SK-N-SH (cell line): ENCODE data around the gene NARS2. TPM values are rescaled to one million over a fixed set of nuclear protein-coding genes. Genes with fewer than 3 reads are reported as not detected.
A peak's percentile ranks its signal among the peaks of the same experiment; 100 is the strongest.

Experiments
- CTCF ChIA-PET: fragments of 300-600, 350-600 bp; formaldehyde crosslinking; extraction: SDS; loops from one replicate; lab custom pipeline; 2021; lab: Yijun Ruan, JAX
- POLR2A ChIA-PET: fragments of 350-600 bp; sonication (Branson Sonifier 250); formaldehyde crosslinking; extraction: SDS; loops from one replicate; lab custom pipeline; 2020; ENCODE audit warnings: antibody characterized with exemption, inconsistent platforms; lab: Yijun Ruan, JAX
- DNase-seq: peaks from one replicate; pipeline ENCODE4 v3.0.0; 2012
- H2AFZ ChIP-seq: fragments of 200-600 bp; sonication (generic); 2 replicates; pipeline ENCODE4 v1.8.1; 2016; ENCODE audit warnings: antibody characterized with exemption, mild to moderate bottlenecking, low read depth
- H3F3A ChIP-seq: fragments of 200-600 bp; sonication (generic); replicated peaks from 2 replicates; pipeline ENCODE3; 2016; ENCODE audit warnings: antibody characterized with exemption, mild to moderate bottlenecking; ENCODE audit not compliant: insufficient read depth
- H3K27ac ChIP-seq, 2 experiments: fragments of 200-500 bp in 1 of 2; fragments of 200-600 bp in 1 of 2; sonication (Bioruptor generic) in 1 of 2; sonication (generic), shearing (Covaris generic) in 1 of 2; 2 replicates each; pipeline versions ENCODE4 v1.5.1 to v1.6.1; 2014 to 2016; ENCODE audit warnings: low read depth in 2 of 2, inconsistent platforms in 1 of 2, low read length in 1 of 2, mild to moderate bottlenecking in 1 of 2, mixed read lengths in 1 of 2
- H3K27me3 ChIP-seq: fragments of 200-600 bp; sonication (generic), shearing (Covaris generic); 2 replicates; pipeline ENCODE4 v1.6.1; 2016; ENCODE audit warnings: mixed run types; ENCODE audit not compliant: insufficient read depth
- H3K36me3 ChIP-seq, 2 experiments: fragments of 200-500 bp in 1 of 2; fragments of 200-600 bp in 1 of 2; sonication (Bioruptor generic) in 1 of 2; sonication (generic) in 1 of 2; replicated peaks in 1 of 2; 2 replicates each; pipeline versions ENCODE3 to v1.5.1; 2014 to 2016; ENCODE audit warnings: low read length in 1 of 2, mild to moderate bottlenecking in 1 of 2; ENCODE audit not compliant: insufficient read depth in 2 of 2, control insufficient read depth in 1 of 2
- H3K4me1 ChIP-seq, 2 experiments: fragments of 200-500 bp in 1 of 2; fragments of 200-600 bp in 1 of 2; sonication (Bioruptor generic) in 1 of 2; sonication (generic), shearing (Covaris generic) in 1 of 2; 2 replicates each; pipeline versions ENCODE4 v1.5.1 to v1.6.1; 2014 to 2016; ENCODE audit warnings: low read depth in 1 of 2, low read length in 1 of 2, mixed run types in 1 of 2; ENCODE audit not compliant: insufficient read depth in 2 of 2, control insufficient read depth in 1 of 2
- H3K4me2 ChIP-seq: fragments of 200-600 bp; sonication (generic), shearing (Covaris generic); 2 replicates; pipeline ENCODE4 v1.6.1; 2017; ENCODE audit warnings: mixed run types
- H3K4me3 ChIP-seq, 2 experiments: fragments of 200-500 bp in 1 of 2; fragments of 200-600 bp in 1 of 2; sonication (Bioruptor generic) in 1 of 2; sonication (generic), shearing (Covaris generic) in 1 of 2; 2 replicates each; pipeline versions ENCODE4 v1.5.1 to v1.8.1; 2014 to 2016; ENCODE audit warnings: low read depth in 2 of 2, inconsistent platforms in 1 of 2, low read length in 1 of 2, mild to moderate bottlenecking in 1 of 2, mixed read lengths in 1 of 2, moderate library complexity in 1 of 2
- H3K79me2 ChIP-seq: fragments of 200-600 bp; sonication (generic); 2 replicates; pipeline ENCODE4 v1.8.1; 2017; ENCODE audit warnings: mild to moderate bottlenecking; ENCODE audit not compliant: insufficient read depth
- H3K9ac ChIP-seq: fragments of 200-600 bp; sonication (generic); 2 replicates; pipeline ENCODE4 v1.6.1; 2017; ENCODE audit warnings: mixed run types
- H3K9me2 ChIP-seq: fragments of 200-600 bp; sonication (generic); 2 replicates; pipeline ENCODE4 v1.6.1; 2017; ENCODE audit warnings: mixed run types
- H3K9me3 ChIP-seq: fragments of 200-600 bp; sonication (generic); 2 replicates; pipeline ENCODE4 v1.6.1; 2017; ENCODE audit warnings: mixed run types, mild to moderate bottlenecking, moderate library complexity
- H4K20me1 ChIP-seq: fragments of 200-600 bp; sonication (generic); 2 replicates; pipeline ENCODE4 v1.6.1; 2017; ENCODE audit warnings: mild to moderate bottlenecking, mixed run types; ENCODE audit not compliant: insufficient read depth
- CHD2 ChIP-seq: fragments of 150-350 bp; IDR thresholded peaks from 2 replicates; pipeline ENCODE4 v1.6.1; 2018; ENCODE audit warnings: low read length; ENCODE audit not compliant: partially characterized antibody
- EP300 ChIP-seq, 2 experiments: IDR thresholded peaks; 2 replicates each; pipeline versions ENCODE4 v1.4.0 to v1.6.1; 2012; ENCODE audit warnings: borderline replicate concordance in 1 of 2, low read depth in 1 of 2, low read length in 1 of 2
- EZH2phosphoT487 ChIP-seq: fragments of 200-600 bp; sonication (generic); IDR thresholded peaks from 2 replicates; pipeline ENCODE4 v1.6.1; 2017; ENCODE audit warnings: low read depth, mixed run types, mild to moderate bottlenecking, antibody characterized with exemption, moderate library complexity, borderline replicate concordance
- FOXJ3 ChIP-seq: sonication (generic); formaldehyde crosslinking; IDR thresholded peaks from 2 replicates; pipeline ENCODE4 v1.5.1; 2020; ENCODE audit warnings: mild to moderate bottlenecking, missing genetic modification reagents
- FOXM1 ChIP-seq: IDR thresholded peaks from 2 replicates; pipeline ENCODE4 v1.4.0; 2012; ENCODE audit warnings: low read depth, mild to moderate bottlenecking
- GATA2 ChIP-seq: sonication (generic); formaldehyde crosslinking; IDR thresholded peaks from 2 replicates; pipeline ENCODE4 v1.5.0; 2020; ENCODE audit warnings: mild to moderate bottlenecking, missing genetic modification reagents
- JUND ChIP-seq: IDR thresholded peaks from 2 replicates; pipeline ENCODE4 v1.4.0; 2012
- MXI1 ChIP-seq: IDR thresholded peaks from 2 replicates; pipeline ENCODE4 v1.6.1; 2012; ENCODE audit warnings: mild to moderate bottlenecking, low read depth, low read length, improper control_type of control experiment
- RAD21 ChIP-seq: IDR thresholded peaks from 2 replicates; pipeline ENCODE4 v1.6.1; 2012; ENCODE audit warnings: mild to moderate bottlenecking, low read length
- RCOR1 ChIP-seq: fragments of 150-350 bp; IDR thresholded peaks from 2 replicates; pipeline ENCODE4 v1.6.1; 2017; ENCODE audit warnings: antibody characterized with exemption, low read length
- RFX5 ChIP-seq: IDR thresholded peaks from 2 replicates; pipeline ENCODE4 v1.6.1; 2012; ENCODE audit warnings: mild to moderate bottlenecking, improper control_type of control experiment, low read length
- RXRA ChIP-seq: IDR thresholded peaks from 2 replicates; pipeline ENCODE4 v1.4.0; 2012; ENCODE audit warnings: low read depth, mild to moderate bottlenecking, borderline replicate concordance
- SMC3 ChIP-seq: IDR thresholded peaks from 2 replicates; pipeline ENCODE4 v1.6.1; 2012; ENCODE audit warnings: low read depth, low read length, improper control_type of control experiment
- TAF1 ChIP-seq: IDR thresholded peaks from 2 replicates; pipeline ENCODE4 v1.6.1; 2012; ENCODE audit warnings: low read depth, mild to moderate bottlenecking, low read length, moderate library complexity, borderline replicate concordance
- TCF12 ChIP-seq: IDR thresholded peaks from 2 replicates; pipeline ENCODE4 v1.4.0; 2012
- TEAD4 ChIP-seq: IDR thresholded peaks from 2 replicates; pipeline ENCODE4 v1.4.0; 2012; ENCODE audit warnings: mild to moderate bottlenecking, borderline replicate concordance; ENCODE audit not compliant: insufficient read depth
- WGBS: methylation state at CpG from one replicate; pipeline ENCODE4 v1.1.6; 2017; ENCODE audit warnings: low lambda C conversion rate; 5-methylcytosine and 5-hydroxymethylcytosine counted together
- polyA plus RNA-seq, 3 experiments: library from polyadenylated mRNA; depleted of rRNA; stranded (reverse); fragments of >200 nt; gene quantifications; 2 replicates each; pipeline ENCODE4 v1.2.3, GENCODE V29; 2012
- TF ChIP-seq, protein P1 (sequence below): IDR thresholded peaks from 2 replicates; pipeline ENCODE4 v1.6.1; 2012; ENCODE audit warnings: mild to moderate bottlenecking, low read depth, low read length, moderate library complexity
- TF ChIP-seq, protein P2 (sequence below): fragments of 200-600 bp; sonication (generic); IDR thresholded peaks from 2 replicates; pipeline ENCODE4 v1.6.1; 2017; ENCODE audit warnings: antibody characterized with exemption, mild to moderate bottlenecking, moderate library complexity
- TF ChIP-seq, protein P3 (sequence below): IDR thresholded peaks from 2 replicates; pipeline ENCODE4; 2012
- TF ChIP-seq, protein P4 (sequence below): IDR thresholded peaks from 2 replicates; pipeline ENCODE4 v1.4.0; 2012; ENCODE audit warnings: low read depth

Gene NARS2
- polyA plus RNA-seq, 1 of the 3 experiments (the other 2 are of a cell fraction) = 8.9 TPM

DNA sequence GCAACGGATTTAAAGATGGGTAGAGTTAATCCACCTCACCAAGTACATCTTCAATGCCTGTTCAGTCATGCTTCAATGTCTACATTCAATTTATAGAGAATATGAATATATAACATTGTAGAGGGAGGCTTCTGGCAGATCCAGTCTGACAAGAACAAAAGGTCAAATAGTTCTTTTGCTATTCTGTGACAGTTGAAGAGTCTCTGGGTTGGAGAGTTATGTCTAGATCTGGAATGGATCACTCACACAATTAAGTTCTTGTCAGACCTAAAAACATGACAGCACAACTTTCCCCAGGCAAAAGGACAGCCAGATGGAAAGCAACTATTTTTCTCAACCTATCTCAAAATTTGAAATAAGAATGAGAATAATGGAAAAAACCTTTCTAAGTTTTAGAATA lies 141.7 kb downstream of the NARS2 start:
- Histone ChIP-seq H3K9me3 (no peaks in the 10 kb centered on the region), H3K9ac (no peak overlapping the region), H3K27me3 (no peaks in the 10 kb centered on the region), H4K20me1 (no peaks in the 10 kb centered on the region), H3K27ac (peak overlapping the region; percentile 6 to 93; a peak in 3 of 4 replicates), H3K4me3 (no peak overlapping the region), H2AFZ (no peak overlapping the region), H3K9me2 (no peaks in the 10 kb centered on the region), H3K4me2 (no peak overlapping the region), H3F3A (no peaks in the 10 kb centered on the region), H3K79me2 (no peaks in the 10 kb centered on the region), H3K36me3 (peaks cover 0 to 6% of the 10 kb centered on the region in 2 experiments), H3K4me1 (peaks cover 4 to 29% of the 10 kb centered on the region in 2 experiments; a peak in 2 of 4 replicates)
- peak; percentile 30 for DNase-seq
- CTCF ChIA-PET = interaction anchor here (0.6 to 6.3 kb wide), 5 partner anchors 15 to 136 kb away, joined by 3 to 39 read pairs (median 12); partner anchors contain the start of gene GAB2
- WGBS = 76% methylated on average over 1 of the region's 1 CpG
- POLR2A ChIA-PET = interaction anchor here (1.8 to 2.0 kb wide), 2 partner anchors 12 kb away, joined by 4 to 5 read pairs; no protein-coding TSS in a partner anchor
- TF ChIP-seq MXI1 = peak; percentile 58; the same call in 1 of the 2 replicates
- TF ChIP-seq FOXM1 = no peak
- peak; percentile 33 for TF ChIP-seq RAD21
- TF ChIP-seq SMC3 = peak; percentile 7; the same call in 1 of the 2 replicates
- peak in 1 of 2 experiments; percentile 97; a peak in 2 of 4 replicates for TF ChIP-seq EP300 (IDR thresholded peaks at IDR 0.05; ENCODE audit: borderline replicate concordance in 1 of 2, low read depth in 1 of 2, low read length in 1 of 2)
- TF ChIP-seq, protein P1, sequence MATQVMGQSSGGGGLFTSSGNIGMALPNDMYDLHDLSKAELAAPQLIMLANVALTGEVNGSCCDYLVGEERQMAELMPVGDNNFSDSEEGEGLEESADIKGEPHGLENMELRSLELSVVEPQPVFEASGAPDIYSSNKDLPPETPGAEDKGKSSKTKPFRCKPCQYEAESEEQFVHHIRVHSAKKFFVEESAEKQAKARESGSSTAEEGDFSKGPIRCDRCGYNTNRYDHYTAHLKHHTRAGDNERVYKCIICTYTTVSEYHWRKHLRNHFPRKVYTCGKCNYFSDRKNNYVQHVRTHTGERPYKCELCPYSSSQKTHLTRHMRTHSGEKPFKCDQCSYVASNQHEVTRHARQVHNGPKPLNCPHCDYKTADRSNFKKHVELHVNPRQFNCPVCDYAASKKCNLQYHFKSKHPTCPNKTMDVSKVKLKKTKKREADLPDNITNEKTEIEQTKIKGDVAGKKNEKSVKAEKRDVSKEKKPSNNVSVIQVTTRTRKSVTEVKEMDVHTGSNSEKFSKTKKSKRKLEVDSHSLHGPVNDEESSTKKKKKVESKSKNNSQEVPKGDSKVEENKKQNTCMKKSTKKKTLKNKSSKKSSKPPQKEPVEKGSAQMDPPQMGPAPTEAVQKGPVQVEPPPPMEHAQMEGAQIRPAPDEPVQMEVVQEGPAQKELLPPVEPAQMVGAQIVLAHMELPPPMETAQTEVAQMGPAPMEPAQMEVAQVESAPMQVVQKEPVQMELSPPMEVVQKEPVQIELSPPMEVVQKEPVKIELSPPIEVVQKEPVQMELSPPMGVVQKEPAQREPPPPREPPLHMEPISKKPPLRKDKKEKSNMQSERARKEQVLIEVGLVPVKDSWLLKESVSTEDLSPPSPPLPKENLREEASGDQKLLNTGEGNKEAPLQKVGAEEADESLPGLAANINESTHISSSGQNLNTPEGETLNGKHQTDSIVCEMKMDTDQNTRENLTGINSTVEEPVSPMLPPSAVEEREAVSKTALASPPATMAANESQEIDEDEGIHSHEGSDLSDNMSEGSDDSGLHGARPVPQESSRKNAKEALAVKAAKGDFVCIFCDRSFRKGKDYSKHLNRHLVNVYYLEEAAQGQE = no peak
- TF ChIP-seq RFX5 = no peak
- TF ChIP-seq CHD2 = peak; percentile 64
- peak; percentile 75 for TF ChIP-seq GATA2
- TF ChIP-seq TCF12 = peak; percentile 36; the same call in 1 of the 2 replicates
- TF ChIP-seq FOXJ3 (CRISPR knock-in tag) = peak; percentile 78
- TF ChIP-seq RCOR1 = peak; percentile 43

DNA sequence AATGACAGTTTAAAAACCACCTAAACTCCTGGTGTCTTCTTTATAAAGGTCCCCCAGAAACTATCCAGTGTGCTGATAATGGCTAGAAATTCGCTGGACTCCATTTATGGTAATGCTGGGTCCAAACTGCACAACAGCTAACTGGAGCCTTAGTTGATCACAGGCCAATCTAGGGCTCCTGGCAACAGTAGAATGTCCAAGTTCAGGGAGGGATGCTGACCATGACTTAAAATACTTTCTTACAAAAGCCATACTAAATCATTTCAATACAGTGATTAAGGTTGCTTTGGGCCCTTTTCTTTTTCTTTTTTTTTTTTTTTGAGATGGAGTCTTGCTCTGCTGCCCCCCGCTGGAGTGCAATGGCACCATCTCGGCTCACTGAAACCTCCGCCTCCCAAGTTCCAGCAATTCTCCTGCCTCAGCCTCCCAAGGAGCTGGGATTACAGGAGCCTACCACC lies 142.6 kb downstream of the NARS2 start:
- ChIA-PET POLR2A (interaction anchor here (1.8 kb wide), 1 partner anchor 11 kb away, joined by 4 read pairs; no protein-coding TSS in a partner anchor), CTCF (interaction anchor here (0.6 to 6.3 kb wide), 11 partner anchors 9 to 188 kb away, joined by 3 to 39 read pairs (median 3); partner anchors contain the start of gene GAB2)
- DNase-seq = no peak
- Histone ChIP-seq H3K79me2 (no peaks in the 10 kb centered on the region), H2AFZ (no peak overlapping the region), H3K9ac (no peak overlapping the region), H3K4me3 (no peak overlapping the region; a peak in 1 of 4 replicates), H3K4me1 (peaks cover 4 to 36% of the 10 kb centered on the region in 2 experiments; a peak in 2 of 4 replicates), H3K9me3 (no peaks in the 10 kb centered on the region), H3K36me3 (peaks cover 0 to 2% of the 10 kb centered on the region in 2 experiments), H3K4me2 (no peak overlapping the region), H3F3A (no peaks in the 10 kb centered on the region), H3K9me2 (no peaks in the 10 kb centered on the region), H4K20me1 (no peaks in the 10 kb centered on the region), H3K27me3 (no peaks in the 10 kb centered on the region), H3K27ac (peak overlapping the region in 1 of 2 experiments; percentile 93; a peak in 2 of 4 replicates)
- 77% methylated on average over 4 of the region's 4 CpGs for WGBS
- TF ChIP-seq SMC3 (peak; percentile 43), RAD21 (peak; percentile 53), EZH2phosphoT487 (no peak), EP300 (IDR thresholded peaks at IDR 0.05; ENCODE audit: borderline replicate concordance in 1 of 2, low read depth in 1 of 2, low read length in 1 of 2) (peak in 1 of 2 experiments; percentile 16; a peak in 1 of 4 replicates), TAF1 (no peak), TEAD4 (no peak), RXRA (no peak), FOXJ3 (CRISPR knock-in tag) (no peak), RCOR1 (no peak), JUND (no peak), CHD2 (no peak)
- TF ChIP-seq, protein P2, sequence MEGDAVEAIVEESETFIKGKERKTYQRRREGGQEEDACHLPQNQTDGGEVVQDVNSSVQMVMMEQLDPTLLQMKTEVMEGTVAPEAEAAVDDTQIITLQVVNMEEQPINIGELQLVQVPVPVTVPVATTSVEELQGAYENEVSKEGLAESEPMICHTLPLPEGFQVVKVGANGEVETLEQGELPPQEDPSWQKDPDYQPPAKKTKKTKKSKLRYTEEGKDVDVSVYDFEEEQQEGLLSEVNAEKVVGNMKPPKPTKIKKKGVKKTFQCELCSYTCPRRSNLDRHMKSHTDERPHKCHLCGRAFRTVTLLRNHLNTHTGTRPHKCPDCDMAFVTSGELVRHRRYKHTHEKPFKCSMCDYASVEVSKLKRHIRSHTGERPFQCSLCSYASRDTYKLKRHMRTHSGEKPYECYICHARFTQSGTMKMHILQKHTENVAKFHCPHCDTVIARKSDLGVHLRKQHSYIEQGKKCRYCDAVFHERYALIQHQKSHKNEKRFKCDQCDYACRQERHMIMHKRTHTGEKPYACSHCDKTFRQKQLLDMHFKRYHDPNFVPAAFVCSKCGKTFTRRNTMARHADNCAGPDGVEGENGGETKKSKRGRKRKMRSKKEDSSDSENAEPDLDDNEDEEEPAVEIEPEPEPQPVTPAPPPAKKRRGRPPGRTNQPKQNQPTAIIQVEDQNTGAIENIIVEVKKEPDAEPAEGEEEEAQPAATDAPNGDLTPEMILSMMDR = peak; percentile 68
- TF ChIP-seq, protein P3, sequence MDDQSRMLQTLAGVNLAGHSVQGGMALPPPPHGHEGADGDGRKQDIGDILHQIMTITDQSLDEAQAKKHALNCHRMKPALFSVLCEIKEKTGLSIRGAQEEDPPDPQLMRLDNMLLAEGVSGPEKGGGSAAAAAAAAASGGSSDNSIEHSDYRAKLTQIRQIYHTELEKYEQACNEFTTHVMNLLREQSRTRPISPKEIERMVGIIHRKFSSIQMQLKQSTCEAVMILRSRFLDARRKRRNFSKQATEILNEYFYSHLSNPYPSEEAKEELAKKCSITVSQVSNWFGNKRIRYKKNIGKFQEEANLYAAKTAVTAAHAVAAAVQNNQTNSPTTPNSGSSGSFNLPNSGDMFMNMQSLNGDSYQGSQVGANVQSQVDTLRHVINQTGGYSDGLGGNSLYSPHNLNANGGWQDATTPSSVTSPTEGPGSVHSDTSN = no peak
- TF ChIP-seq, protein P4, sequence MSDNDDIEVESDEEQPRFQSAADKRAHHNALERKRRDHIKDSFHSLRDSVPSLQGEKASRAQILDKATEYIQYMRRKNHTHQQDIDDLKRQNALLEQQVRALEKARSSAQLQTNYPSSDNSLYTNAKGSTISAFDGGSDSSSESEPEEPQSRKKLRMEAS = no peak
